Superior temporal gyrus (tissue), 1 donor: ENCODE results near the gene ATP13A2.
A peak's percentile ranks its signal among the peaks of the same experiment; 100 is the strongest.

ENCODE experiments used
- DNase-seq: peaks from one replicate; pipeline ENCODE4 v3.0.0-alpha.2; 2016; ENCODE audit errors: extremely low spot score

The ATP13A2 gene

DNA sequence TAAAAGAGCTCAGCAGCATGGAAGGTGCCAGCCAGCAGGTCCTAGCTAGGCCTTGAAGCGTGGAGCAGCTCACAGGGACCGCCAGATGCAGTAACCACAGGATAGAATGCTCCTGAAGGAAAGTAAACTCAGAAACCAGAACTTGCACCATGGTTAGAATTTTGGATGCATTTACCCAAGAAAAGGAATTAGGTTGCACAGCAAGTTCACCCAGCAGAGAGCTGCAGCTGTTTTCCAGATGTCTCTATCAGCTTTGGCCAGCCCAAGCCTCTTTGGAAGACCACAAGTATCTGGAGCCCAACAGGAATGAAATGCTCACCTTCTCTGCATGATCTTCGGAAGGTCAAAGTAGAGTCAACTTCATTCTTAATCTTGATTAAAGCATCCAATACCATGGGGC lies 21.0 kb upstream of the ATP13A2 start:
- DNase-seq = no peak

DNA sequence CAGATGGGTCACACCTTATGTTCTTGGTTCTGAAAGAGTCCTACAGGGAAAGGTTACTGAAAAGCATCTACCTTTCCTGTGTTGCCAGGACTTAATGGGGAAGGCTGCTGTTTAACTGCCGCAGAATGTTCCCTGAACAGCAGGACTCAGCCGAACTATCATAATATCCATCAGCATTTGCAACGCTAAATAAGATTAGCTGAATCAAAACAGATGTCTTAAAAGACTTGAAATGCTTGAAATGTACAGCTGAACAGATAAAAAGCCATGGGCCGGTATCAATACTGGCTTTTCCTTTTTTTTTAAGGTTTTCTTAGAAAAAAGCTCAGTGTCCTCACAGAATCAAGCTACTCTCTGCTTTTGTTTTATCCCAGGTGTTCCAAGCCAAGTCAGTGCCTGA lies 19.7 kb upstream of the ATP13A2 start:
- no peak for DNase-seq

DNA sequence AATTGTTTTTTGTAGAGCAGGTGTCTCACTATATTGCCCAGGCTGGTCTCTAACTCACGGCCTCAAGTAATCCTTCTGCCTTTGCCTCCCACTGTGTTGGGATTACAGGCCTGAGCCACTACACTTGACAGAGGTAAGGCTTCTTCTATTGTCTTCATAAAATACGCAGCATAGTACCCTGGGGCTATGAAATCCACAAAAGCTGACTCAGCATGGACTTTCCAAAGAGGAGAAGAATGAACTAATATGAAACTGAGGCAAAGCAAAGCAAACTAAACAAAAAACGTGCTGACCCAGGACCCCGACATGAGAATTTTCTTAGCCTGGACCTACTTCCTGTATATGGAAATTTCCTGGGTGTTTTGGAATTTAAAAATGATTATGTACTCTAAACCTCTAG lies 18.5 kb upstream of the ATP13A2 start:
- no peak for DNase-seq

DNA sequence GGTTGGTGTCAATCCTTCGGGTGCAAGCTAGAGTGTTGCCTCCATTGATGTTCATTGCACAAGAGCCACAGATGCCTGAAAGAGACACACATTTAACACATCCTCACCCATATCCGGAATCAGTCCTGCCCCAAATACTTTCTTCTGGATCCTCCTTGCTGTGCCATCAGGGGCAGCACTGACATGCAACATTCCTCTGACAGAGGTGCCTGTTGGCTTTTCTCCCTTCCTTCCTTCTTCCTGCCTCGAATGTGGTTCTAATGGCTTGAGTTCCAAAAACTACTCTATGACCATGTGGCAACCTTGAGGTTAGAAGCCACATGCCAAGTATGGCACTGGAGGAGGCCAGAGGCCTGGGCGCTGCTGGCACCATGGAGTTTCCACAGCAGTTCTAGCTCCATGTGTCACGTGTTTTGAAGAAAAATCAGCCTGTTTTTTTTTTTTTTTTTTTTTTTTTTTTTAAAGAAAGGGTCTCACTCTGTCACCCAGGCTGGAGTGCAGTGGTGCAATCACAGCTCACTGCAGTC lies 17.0 kb upstream of the ATP13A2 start:
- no peak for DNase-seq

DNA sequence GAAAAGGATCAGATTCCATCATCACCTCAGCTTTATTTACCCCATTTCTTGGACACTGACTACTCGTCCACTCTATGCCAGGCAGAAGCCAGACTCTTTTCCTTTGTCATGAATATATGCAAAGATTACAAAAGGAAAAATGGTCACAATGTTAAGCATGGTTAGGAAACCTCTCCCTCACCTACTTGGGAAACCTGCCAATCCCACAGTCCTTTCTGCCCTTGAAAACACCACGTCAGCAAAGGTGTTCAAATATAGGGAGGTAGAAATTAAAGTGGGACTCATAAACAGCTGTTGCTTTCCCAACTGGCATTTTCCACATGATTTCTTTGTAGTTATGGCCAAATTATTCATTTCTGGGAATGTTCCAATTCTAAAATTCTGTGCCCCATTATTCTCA lies 16.2 kb upstream of the ATP13A2 start:
- no peak for DNase-seq

DNA sequence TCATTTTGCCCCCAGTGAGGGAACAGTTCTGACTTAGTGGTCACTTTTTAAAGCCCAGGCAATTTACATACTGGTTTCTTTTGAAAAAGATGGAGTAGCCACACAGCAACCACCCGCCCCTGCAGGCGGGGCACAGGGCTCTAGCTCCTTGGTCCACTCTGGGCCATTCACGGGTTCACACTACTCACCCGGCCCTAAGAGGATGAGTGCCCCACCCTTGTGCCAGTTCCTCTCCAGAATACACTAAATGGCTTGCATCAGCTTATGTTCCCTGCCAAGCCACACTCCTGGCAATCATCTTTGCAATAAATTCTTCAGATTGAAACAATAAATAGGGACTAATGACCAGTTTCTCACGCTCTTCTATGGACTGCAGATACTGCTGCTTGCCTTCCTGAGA lies 15.7 kb upstream of the ATP13A2 start:
- no peak for DNase-seq

DNA sequence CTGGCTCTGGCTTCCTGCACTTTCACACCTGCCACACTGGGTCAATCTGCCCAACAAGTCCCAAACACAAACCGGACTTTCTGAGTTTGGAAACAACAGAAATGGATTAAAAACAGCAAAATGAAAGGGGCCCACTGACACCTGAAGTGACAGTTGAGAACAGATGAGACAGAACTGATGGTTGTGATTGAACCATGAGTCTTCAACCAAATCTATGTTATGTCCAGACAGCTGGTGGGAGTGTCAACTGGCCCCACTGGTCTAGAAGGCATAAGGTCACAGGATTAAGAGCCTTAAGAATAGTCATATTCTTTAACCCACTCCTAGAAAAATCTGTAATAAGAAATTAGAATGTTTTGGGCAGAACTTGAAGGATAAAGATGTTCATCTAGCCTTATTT lies 13.0 kb upstream of the ATP13A2 start:
- DNase-seq = no peak

DNA sequence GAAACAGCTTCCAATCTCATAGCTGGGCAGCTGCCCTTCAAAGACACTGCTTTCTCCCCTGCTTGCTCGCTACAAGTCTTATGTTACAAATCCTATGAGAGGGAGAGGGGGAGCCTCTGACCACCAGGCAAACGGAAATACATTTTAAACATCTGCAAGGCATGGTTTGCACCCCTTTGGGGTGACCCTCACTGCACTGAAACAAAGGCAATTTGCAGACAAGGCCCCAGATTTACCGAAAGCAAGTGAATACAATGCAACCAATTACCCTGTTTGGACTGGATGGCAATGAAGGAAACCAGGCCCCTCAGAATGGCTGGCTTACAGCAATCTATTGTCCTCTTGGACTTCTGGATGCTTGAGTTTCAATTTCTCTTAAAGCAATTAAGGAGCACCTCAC lies 11.8 kb upstream of the ATP13A2 start:
- no peak for DNase-seq

DNA sequence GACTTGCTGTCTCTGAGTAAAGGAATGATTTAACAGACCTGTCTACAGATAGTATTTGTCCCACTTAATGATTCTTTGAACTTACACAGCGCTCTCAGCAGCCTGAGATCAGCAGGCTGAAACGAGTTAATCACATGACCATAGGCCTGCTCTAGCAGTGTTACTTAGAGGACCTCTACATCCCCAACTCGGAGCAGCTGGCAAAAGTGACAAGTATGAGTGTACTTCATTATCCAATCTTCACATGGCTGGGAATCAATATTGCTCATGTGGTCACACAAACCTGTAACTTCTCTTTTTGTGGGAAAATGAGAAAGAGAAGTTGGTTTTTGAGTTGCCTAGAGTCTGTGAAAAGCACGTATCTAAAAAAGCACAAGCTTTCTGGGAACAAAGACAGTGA lies 11.4 kb upstream of the ATP13A2 start:
- no peak for DNase-seq

DNA sequence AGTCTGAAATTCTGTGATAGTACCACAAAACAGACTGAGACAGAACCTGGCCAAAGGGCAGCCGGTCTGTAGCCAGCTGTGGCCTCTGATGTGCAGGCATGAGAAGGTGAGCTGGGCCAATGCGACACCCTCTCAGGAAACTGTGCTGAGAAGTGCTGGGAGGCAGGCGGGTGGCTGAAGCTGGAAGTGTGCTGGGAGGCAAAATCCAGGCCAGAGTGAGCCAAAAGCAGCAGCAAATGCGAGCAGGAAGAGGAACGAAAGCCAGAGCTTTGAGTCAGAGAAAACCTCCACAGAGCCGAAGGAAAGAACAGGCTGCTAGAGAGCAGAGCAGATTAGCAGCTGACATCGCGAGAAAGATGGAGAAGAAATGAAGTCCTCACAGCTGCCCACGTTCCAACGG lies 10.2 kb upstream of the ATP13A2 start:
- peak; percentile 33 for DNase-seq

DNA sequence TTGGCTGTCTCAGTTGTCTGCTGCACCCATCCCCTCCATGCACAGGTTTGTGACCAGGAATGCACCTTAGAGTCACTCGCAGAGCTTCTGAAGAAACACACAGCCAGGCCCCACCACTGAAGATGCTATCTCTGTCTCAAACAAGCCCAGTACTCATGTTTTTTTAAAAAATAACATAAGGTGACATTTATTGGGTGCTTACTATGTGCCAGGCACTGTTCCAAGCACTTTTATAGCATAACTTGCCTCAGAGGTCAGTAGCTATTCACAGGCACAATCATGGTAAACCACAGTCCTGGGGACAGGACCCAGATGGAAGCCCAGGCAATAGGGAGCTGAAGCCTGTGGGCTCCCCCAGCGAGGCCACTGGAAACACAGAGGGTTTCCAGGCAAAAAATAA lies 8.8 kb upstream of the ATP13A2 start:
- DNase-seq = no peak

DNA sequence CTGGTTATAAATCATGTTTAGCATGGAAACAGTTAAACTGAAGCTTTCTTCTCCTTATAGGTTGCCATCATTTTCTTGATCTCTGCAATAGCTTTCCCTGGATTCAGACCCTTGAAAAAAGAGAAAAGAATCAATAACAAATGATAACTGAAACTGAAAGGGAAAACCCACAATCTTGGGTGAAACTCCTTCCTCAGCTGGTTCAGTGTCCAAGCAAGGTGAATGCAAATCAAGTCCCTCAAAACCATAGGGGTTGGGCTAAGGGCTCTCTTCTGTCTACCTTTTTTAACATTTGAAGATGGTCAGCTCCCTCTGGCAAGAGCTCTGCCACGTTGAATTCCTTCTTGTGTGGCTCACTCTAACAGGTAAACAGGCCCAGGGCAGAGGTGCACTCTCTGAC lies 7.1 kb upstream of the ATP13A2 start:
- DNase-seq = no peak

DNA sequence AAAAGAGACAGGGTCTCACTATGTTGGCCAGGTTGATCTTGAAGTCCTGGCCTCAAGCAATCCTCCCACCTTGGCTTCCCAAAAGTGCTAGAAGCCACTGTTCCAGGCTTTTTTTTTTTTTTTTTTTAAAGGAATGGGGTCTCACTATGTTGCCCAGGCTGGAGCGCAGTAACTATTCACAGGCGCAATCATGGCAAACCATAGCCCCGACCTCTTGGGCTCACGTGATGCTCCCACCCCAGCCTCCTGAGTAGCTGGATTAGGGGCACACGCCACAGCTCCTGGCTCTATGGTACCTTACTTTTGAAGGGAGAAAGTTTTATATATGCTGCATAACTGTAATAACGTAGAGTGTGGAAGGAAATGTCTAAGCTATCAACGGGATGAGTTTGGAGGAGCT lies 5.7 kb upstream of the ATP13A2 start:
- DNase-seq = no peak

DNA sequence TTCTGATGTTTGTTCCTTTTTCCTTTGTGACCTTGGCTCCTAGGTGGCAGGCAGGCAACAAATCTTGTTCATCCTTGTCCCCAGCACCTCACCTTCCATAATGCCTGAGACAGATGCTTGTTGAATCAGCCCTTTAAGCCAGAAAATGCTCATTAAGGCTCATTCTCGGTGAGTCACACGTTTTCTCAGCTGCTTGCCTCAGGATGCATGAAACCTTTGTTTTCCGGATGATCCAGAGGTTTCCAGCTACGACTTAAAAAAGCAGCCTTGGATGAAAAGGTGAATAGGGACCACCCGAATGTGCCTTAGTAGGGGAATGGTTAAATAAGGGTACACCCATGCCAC lies 4.6 kb upstream of the ATP13A2 start:
- DNase-seq = no peak

DNA sequence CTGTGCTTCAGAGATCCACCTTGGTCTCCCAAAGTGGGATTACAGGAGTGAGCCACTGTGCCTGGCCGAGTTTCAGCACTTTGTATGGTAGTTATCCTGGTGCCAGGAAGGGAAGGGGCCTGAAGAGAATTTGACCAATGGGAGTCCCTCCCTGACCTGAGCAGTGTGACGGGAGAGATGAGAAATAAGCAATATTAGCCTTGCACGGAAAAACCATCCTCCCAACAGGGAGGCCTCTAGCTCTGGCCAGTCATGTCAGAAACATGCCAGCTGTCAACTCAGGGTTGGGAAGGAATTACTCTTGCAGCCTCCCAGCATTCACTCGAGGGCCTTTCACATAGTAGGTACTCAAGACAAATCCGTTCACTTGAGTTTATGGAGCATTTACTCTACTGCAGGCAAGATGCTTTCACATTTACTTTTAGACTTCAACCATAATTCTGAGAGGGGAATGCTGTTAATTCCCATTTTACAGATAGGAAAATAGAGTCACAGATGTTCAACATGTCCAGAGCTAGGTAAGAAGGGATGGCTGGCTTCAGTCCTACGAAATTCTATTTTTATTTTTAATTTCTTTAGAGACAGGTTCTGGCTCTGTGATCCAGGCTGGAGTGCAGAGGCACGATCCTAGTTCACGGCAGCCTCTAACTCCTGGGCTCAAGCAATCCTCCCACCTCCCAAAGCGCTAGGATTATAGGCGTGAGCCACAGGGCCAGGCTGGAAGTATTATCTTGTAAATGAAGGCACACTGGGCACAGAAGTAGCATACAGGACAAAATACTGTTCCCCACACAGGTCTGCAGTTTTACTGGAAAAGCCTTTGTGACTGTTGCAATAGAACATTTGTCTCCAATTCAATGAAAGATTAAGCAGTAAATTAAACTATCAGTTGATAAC lies 3.2 kb upstream of the ATP13A2 start:
- no peak for DNase-seq

DNA sequence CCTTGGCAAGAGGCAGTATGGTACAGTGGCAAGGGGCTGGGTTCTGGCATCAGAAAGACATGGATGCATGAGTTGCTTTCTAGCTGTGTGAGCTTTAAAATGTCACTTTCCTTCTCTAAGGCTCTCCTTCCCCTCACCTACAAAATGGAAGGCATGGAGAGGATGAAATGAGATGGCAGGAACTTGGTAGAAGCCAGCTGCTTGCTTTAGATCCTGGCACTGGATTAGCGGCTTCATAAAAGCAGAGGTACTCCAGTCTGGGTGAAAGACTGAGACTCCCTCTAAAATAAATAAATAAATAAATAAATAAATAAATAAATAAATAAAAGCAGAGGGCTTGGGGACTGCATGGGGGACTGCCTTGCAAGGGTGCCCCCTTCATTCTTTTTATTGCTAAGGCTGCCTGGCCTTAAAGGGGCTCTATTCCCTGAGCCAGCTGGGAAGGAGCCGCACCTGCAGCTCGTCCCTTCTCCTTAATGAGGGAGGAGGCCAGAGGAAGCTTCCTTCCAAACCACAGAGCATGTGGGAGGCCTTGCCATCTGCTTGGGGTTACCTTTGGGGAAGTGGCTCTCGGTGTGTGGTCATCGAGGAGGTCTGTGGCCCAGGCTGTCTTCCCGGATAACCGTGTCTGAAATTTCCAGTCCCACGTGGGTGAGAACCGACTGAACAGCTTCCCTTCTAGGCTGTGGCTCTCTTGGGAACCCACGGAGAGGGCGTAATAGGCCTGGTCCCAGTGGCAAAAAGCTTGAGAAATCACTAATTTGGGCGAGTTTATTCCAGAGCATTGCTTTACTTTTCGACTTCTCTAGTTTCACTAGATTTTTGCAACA lies 2.0 kb upstream of the ATP13A2 start:
- no peak for DNase-seq

DNA sequence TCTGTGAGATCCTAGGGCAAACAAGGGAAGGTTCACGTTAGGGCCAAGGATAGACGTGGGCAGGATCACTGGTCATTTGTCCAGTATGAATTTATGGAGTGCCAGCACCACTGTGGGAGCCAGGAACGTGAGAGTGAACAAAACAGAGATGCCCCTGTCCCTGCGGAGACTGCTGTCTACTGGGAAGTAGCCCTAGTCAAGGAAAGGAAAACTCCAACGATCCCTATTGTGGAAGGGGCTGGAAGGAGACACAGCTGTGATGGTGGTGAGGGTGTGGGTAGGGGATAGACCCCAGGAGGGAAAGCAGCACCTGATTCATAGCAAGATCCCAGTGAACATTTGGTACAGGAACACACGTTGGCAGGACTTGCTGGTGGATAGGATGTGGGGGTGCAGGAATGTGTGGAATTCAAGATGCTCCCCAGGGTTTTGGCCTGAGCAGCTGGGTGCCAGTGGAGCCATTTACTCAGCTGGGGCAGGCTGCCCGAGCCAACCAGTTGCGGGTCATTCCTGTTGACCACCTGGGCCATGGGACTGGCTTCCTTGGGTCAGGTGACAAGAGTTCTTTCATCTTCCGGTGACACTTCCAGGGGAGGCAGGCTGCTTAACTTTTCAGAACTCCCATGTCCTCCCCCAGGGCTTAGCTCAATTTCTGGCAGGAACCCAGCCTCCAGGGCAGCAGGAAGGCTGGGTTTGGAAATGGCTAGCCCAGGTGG lies 1.2 kb upstream of the ATP13A2 start:
- no peak for DNase-seq

DNA sequence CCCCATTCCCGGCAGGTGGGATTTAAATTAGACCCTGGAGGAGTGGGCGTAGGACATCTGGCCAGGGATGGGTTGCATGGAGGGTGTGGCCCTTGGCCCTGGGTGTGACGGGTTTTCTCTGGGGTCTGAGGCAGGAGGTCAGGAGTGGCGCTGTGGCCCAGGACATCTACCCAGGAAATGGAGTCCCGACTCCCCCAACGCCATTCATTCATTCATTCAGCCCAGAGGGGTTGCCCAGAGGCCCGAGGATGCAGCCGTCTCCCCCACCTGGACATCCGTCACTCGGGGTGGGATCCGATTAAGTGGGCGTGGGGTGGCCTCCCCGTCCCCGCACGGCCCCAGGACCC lies 663 bp downstream of the ATP13A2 start:
- no peak for DNase-seq

DNA sequence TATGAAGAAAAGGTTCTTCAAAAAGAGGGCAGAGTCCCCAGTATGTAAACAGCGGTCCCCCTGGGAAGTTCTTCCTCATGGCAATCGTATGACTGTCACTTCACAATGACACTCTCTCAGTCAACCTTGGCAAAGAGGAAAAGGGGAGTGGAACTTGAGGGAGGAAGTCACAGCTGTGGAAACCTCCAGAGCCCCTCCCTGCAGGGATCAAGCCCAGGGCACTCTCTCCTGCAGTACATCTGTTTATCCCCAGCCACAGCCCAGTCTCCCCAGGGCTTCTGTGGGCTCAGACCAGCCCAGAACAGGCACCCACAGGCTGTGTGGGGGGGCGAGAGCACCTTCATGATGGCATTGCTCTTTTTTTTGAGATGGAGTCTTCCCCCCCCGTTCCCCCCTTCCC lies 2.0 kb downstream of the ATP13A2 start:
- DNase-seq = no peak

DNA sequence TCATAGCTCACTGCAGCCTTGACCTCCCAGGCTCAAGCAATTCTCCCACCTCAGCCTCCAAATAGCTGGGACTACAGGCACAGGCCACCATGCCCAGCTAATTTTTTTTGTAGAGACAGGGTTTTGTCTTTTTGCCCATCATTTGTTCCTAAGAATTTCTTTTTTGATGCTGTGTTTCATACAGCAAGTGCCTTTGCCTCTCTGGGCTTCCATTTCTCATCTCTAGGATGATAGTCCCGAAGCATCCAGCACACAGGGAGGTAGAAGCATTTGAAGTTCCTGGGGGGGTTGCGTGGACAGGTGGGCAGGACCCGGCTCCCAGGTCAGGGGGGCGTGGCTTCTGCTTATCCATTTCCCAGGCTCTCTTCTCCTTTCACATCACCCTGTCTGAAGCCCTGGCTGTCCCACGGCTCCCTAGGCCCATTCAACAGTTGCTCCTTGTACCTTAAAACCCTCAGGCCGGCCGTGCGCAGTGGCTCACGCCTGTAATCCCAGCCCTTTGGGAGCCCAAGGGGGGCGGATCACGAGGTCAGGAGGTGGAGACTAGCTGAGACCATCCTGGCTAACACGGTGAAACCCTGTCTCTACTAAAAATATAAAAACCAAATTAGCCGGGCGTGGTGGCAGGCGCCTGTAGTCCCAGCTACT lies 3.4 kb downstream of the ATP13A2 start:
- no peak for DNase-seq

DNA sequence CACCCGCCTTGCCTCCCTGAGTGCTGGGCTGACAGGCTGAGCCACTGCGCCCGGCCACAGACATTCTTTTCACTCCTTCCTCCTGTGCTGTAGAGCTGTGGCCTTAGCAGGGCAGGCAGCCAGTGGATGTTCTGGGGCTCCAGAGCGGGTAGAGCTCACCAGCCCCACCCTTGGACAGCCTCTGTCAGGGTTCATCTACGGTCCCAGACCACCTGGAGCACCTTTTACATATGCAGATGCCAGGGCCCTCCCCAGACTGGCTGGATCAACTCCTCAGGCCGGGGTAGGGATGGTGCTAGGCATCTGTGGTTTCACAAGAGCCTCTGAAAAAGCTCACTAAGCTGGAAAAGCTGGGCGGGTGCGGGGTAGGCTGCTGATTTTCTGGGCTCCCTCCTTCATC lies 4.6 kb downstream of the ATP13A2 start:
- DNase-seq = no peak

DNA sequence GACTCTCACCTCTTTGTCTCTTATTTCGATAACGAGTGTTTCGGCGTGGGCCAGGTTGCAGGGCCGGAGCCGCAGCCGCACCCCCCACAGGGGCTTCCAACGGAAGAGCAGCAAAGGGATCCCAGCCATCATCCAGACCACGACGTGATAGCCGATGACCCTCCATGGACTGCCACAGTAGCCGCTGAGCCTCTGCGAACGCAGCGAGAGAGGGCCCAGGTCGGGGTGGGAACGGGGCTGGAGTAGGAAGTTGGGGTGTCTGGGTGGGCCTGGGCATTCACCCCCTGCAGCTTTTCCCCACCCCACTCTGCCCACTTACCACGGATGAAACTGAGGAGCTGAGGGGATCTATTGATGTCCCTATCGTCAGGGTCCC lies 6.4 kb downstream of the ATP13A2 start:
- no peak for DNase-seq
